PFSK-1 (cell line): ENCODE measurements around the gene PFN2.

Experiments
- POLR2AphosphoS5 ChIP-seq: IDR thresholded peaks from 2 replicates; pipeline ENCODE4 v1.6.1; 2012; ENCODE audit warnings: low read depth, mild to moderate bottlenecking, control low read depth, low read length, moderate library complexity
- SIN3A ChIP-seq: IDR thresholded peaks from 2 replicates; pipeline ENCODE4 v1.6.1; 2012; ENCODE audit warnings: mild to moderate bottlenecking, low read length, moderate library complexity, borderline replicate concordance; ENCODE audit not compliant: insufficient read depth
- TAF1 ChIP-seq: IDR thresholded peaks from 2 replicates; pipeline ENCODE4 v1.6.1; 2012; ENCODE audit warnings: low read length, control low read depth, borderline replicate concordance; ENCODE audit not compliant: insufficient read depth
- TF ChIP-seq, protein P1 (sequence below), 2 experiments: IDR thresholded peaks; 2 replicates each; pipeline versions ENCODE4 v1.6.1 to v1.8.0; 2011 to 2012; ENCODE audit warnings: low read depth in 2 of 2, low read length in 2 of 2, control low read depth in 1 of 2, inconsistent platforms in 1 of 2, mild to moderate bottlenecking in 1 of 2, moderate library complexity in 1 of 2; ENCODE audit not compliant: insufficient read depth in 1 of 2

DNA sequence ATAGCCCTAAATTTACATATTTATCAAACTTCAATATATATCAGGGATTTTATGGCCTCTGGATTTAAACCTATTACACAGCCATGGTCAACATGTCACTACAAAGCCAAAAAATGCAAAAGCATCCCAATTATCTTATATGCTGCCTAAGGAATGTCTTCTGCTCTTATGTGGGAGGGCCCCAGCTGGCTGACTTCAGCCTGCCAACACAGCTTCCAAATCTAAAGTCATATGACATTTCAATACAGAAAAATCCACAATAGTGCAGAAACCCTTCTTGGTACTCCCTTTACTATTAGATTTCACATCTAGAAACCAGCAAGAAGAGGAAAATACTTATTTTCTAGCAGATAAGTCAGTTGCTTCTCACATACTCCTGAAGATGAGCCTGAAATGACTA, 6.4 kb downstream of the PFN2 start:
- TF ChIP-seq, protein P1, sequence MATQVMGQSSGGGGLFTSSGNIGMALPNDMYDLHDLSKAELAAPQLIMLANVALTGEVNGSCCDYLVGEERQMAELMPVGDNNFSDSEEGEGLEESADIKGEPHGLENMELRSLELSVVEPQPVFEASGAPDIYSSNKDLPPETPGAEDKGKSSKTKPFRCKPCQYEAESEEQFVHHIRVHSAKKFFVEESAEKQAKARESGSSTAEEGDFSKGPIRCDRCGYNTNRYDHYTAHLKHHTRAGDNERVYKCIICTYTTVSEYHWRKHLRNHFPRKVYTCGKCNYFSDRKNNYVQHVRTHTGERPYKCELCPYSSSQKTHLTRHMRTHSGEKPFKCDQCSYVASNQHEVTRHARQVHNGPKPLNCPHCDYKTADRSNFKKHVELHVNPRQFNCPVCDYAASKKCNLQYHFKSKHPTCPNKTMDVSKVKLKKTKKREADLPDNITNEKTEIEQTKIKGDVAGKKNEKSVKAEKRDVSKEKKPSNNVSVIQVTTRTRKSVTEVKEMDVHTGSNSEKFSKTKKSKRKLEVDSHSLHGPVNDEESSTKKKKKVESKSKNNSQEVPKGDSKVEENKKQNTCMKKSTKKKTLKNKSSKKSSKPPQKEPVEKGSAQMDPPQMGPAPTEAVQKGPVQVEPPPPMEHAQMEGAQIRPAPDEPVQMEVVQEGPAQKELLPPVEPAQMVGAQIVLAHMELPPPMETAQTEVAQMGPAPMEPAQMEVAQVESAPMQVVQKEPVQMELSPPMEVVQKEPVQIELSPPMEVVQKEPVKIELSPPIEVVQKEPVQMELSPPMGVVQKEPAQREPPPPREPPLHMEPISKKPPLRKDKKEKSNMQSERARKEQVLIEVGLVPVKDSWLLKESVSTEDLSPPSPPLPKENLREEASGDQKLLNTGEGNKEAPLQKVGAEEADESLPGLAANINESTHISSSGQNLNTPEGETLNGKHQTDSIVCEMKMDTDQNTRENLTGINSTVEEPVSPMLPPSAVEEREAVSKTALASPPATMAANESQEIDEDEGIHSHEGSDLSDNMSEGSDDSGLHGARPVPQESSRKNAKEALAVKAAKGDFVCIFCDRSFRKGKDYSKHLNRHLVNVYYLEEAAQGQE (IDR thresholded peaks at IDR 0.05; ENCODE audit: insufficient read depth in 1 of 2, low read depth in 2 of 2, low read length in 2 of 2): no peak
- TF ChIP-seq TAF1 (no peak), POLR2AphosphoS5 (no peak), SIN3A (no peak)
